Left lung (tissue), 10 donors: ENCODE measurements around the gene PLEKHA4. TPM values are rescaled to one million over a fixed set of nuclear protein-coding genes. Genes with fewer than 3 reads are reported as not detected.

Experiments used
- ATAC-seq: fragments of 200-7000 bp; cut with Tn5 transposase; one replicate; pipeline ENCODE4 v1.9.1; 2020; ENCODE audit warnings: moderate library complexity
- DNase-seq, 4 donors: peaks; one replicate each; pipeline ENCODE4 v3.0.0-alpha.2; 2013 to 2020
- H3K27ac ChIP-seq, 2 donors: fragments of 200-600 bp; sonication (generic) in 1 of 2; one replicate each; pipeline versions ENCODE4 v1.5.0 to v1.8.0; 2020 to 2021
- H3K27me3 ChIP-seq, 2 donors: fragments of 200-600 bp; sonication (generic) in 1 of 2; one replicate each; pipeline versions ENCODE4 v1.5.0 to v1.8.0; 2020 to 2021
- H3K36me3 ChIP-seq, 2 donors: fragments of 200-600 bp; sonication (generic) in 1 of 2; one replicate each; pipeline versions ENCODE4 v1.5.0 to v1.8.0; 2020 to 2021
- H3K4me1 ChIP-seq, 2 donors: fragments of 200-600 bp; one replicate each; pipeline ENCODE4 v1.8.0; 2021
- H3K4me3 ChIP-seq, 2 donors: fragments of 200-600 bp; sonication (generic) in 1 of 2; one replicate each; pipeline versions ENCODE4 v1.5.0 to v1.8.0; 2020 to 2021; ENCODE audit warnings: mild to moderate bottlenecking in 1 of 2
- H3K9me3 ChIP-seq, 2 donors: fragments of 200-600 bp; sonication (generic) in 1 of 2; one replicate each; pipeline versions ENCODE4 v1.5.0 to v1.8.0; 2020 to 2021
- CTCF ChIP-seq, 2 donors: fragments of 200-600 bp; sonication (generic) in 1 of 2; IDR thresholded peaks; one replicate each; pipeline versions ENCODE4 v1.5.0 to v1.8.0; 2021; ENCODE audit warnings: antibody characterized with exemption in 2 of 2
- intact Hi-C, 2 donors: fragments of 100-400 bp; cut with DNase I; formaldehyde crosslinking; loops; one replicate each; pipeline versions ENCODE4 v1.11.2 to v1.14.2; 2022
- polyA plus RNA-seq, 6 donors: library from polyadenylated mRNA; unstranded; fragments of 120-200 nt; gene quantifications; one replicate each; pipeline ENCODE4 v1.2.1, GENCODE V29; 2013; ENCODE audit not compliant: insufficient read length in 6 of 6
- total RNA-seq, 2 donors: library from RNA; stranded (reverse); fragmentation: NEBNext Ultra II Directional; extraction: Animal tissue kit (Norgen Biotek cat#: 25700); gene quantifications; one replicate each; pipeline ENCODE4 v1.2.1, GENCODE V29; 2021
- donor health status: DM: no; HTN: yes; CAD: no.
- donor health status: DM: no; HTN: no; CAD: no.

PLEKHA4 gene
- total and polyA plus RNA-seq, 8 donors: 14.4 to 37.3 (median 18.7) TPM

- intact Hi-C loops: no loop called here
These were observed 41.8 kb downstream of the PLEKHA4 start for GRCh38 chr19:48826606-48827020.

GRCh38 chr19:48822514-48822913 lies 45.9 kb downstream of the PLEKHA4 start:
- intact Hi-C loops: no loop called here
- H3K27me3 ChIP-seq: no peaks in the 10 kb centered on the region
- no peak overlapping the region for H3K4me3 ChIP-seq
- no peak overlapping the region for H3K27ac ChIP-seq
- TF ChIP-seq CTCF (IDR thresholded peaks at IDR 0.05): no peak
- ATAC-seq: no peak
- H3K4me1 ChIP-seq: peaks cover 0 to 3% of the 10 kb centered on the region in 2 donors
- H3K9me3 ChIP-seq: no peaks in the 10 kb centered on the region
- H3K36me3 ChIP-seq: no peaks in the 10 kb centered on the region
- no peak for DNase-seq

More at GRCh38 chr19:48826606-48827020, 41.8 kb downstream of the PLEKHA4 start:
- no peaks in the 10 kb centered on the region for H3K4me1 ChIP-seq
- TF ChIP-seq CTCF (IDR thresholded peaks at IDR 0.05): no peak
- H3K36me3 ChIP-seq: peaks cover 0 to 4% of the 10 kb centered on the region in 2 donors
- ATAC-seq: peak; percentile 73
- H3K9me3 ChIP-seq: no peaks in the 10 kb centered on the region
- H3K27ac ChIP-seq: no peak overlapping the region
- no peaks in the 10 kb centered on the region for H3K27me3 ChIP-seq
- no peak for DNase-seq
- no peak overlapping the region for H3K4me3 ChIP-seq

GRCh38 chr19:48821633-48822032 lies 46.8 kb downstream of the PLEKHA4 start:
- Histone ChIP-seq H3K27me3 (no peaks in the 10 kb centered on the region), H3K9me3 (no peaks in the 10 kb centered on the region), H3K27ac (no peak overlapping the region), H3K36me3 (no peaks in the 10 kb centered on the region), H3K4me1 (peaks cover 0 to 3% of the 10 kb centered on the region in 2 donors), H3K4me3 (no peak overlapping the region)
- intact Hi-C loops: no loop called here
- DNase-seq: no peak
- TF ChIP-seq CTCF (IDR thresholded peaks at IDR 0.05): no peak
- no peak for ATAC-seq

GRCh38 chr19:48819366-48819816 lies 49.0 kb downstream of the PLEKHA4 start:
- DNase-seq (peak in 2 of 4 donors; percentile 68 to 86), ATAC-seq (peak; percentile 82)
- Histone ChIP-seq H3K27ac (peak overlapping the region; percentile 59 to 61), H3K27me3 (no peaks in the 10 kb centered on the region), H3K9me3 (no peaks in the 10 kb centered on the region), H3K4me1 (peaks cover 0 to 8% of the 10 kb centered on the region in 2 donors), H3K36me3 (no peaks in the 10 kb centered on the region), H3K4me3 (no peak overlapping the region)
- intact Hi-C loops: no loop called here
- no peak for TF ChIP-seq CTCF (IDR thresholded peaks at IDR 0.05)

- DNase-seq (peak in 2 of 4 donors; percentile 68 to 82), ATAC-seq (peak; percentile 77)
- no peak overlapping the region for H3K4me3 ChIP-seq
- H3K36me3 ChIP-seq: no peaks in the 10 kb centered on the region
- intact Hi-C loops: no loop called here
- no peak for TF ChIP-seq CTCF (IDR thresholded peaks at IDR 0.05)
- peak overlapping the region; percentile 59 to 61 for H3K27ac ChIP-seq
- peaks cover 0 to 8% of the 10 kb centered on the region in 2 donors for H3K4me1 ChIP-seq
- H3K9me3 ChIP-seq: no peaks in the 10 kb centered on the region
- no peaks in the 10 kb centered on the region for H3K27me3 ChIP-seq
These were observed 50.1 kb downstream of the PLEKHA4 start for GRCh38 chr19:48818234-48818820.
